K562 (cell line): ENCODE measurements around the gene TUBA1B. TPM values are rescaled to one million over a fixed set of nuclear protein-coding genes. Genes with fewer than 3 reads are reported as not detected.

Experiments used
- NFRKB ChIP-seq: fragments of 450-650 bp; IDR thresholded peaks from 2 replicates; pipeline ENCODE4 v1.6.1; 2016; ENCODE audit warnings: low read depth
- polyA plus RNA-seq, 8 experiments: library from polyadenylated mRNA; depleted of rRNA in 4 of 8; stranded (reverse) in 5 of 8; unstranded in 3 of 8; fragments of >200 nt; fragmentation: Nextera tagmentation in 2 of 8; fragmentation: Illumina TruSeq in 1 of 8; extraction: Ambion mirVana in 2 of 8; extraction: Trizol in 1 of 8; gene quantifications; 2 replicates each; pipeline versions ENCODE4 v1.2.1 to v1.2.3, GENCODE V29; 2011 to 2014; ENCODE audit warnings: inconsistent platforms in 1 of 8, missing spikeins in 1 of 8
- total RNA-seq, 7 experiments: library from RNA; depleted of rRNA in 6 of 7; stranded (reverse); fragments of >200 nt in 6 of 7; fragmentation: Illumina TruSeq in 2 of 7; extraction: Trizol in 2 of 7; gene quantifications; 2 replicates each; pipeline versions ENCODE4 v1.2.1 to v1.2.3, GENCODE V29; 2011 to 2021; ENCODE audit warnings: low replicate concordance in 1 of 7
- TF ChIP-seq, protein P1 (sequence below): sonication (generic); formaldehyde crosslinking; IDR thresholded peaks from 2 replicates; pipeline ENCODE4 v1.8.1; 2023; ENCODE audit warnings: mild to moderate bottlenecking, missing genetic modification reagents
- TF ChIP-seq, protein P2 (sequence below): fragments of 250-450 bp; sonication (Bioruptor Pico); IDR thresholded peaks from 2 replicates; pipeline ENCODE4 v1.4.0; 2020; ENCODE audit warnings: mild to moderate bottlenecking, moderate library complexity

TUBA1B gene
- total and polyA plus RNA-seq, 9 of the 15 experiments (the other 6 are each of a cell fraction or from before 2014, with no cell fraction given) = 2,189 to 4,624 (median 2,628) TPM

DNA sequence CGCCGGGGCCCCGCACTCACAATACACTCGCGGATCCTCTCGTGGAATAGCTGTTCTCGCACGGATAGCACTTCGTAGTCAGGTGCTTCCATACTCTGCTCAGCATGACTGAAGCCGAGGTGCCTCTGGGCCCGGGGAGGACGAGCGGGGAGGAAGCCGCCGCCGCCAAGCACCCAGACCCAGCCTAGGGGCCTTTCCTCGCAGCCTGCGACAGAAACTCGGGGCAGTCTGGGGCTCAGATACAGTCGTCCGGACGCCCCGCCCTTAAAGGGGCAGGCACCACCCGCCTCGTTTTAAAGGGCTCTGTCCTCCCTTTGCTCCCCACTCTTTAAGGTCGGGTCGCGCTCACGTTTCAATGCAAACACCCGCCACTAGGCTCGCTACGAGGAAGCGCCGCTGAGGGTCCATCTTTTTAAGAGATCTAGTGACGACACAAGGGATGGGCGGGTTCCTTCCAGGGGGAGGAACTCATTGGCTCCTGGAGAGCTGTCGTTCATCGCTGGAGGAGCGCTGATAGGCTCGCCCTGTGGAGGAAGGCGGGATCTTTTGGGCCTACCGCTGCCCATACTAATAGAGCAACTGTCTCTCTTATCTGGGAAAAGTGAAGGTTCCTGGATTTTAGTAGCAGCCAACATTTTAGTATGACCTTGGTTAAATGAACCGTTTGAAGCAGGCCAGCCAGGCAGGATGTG lies 20.6 kb downstream of the TUBA1B start, which contains the start of gene LMBR1L (continued):
- TF ChIP-seq, protein P1, sequence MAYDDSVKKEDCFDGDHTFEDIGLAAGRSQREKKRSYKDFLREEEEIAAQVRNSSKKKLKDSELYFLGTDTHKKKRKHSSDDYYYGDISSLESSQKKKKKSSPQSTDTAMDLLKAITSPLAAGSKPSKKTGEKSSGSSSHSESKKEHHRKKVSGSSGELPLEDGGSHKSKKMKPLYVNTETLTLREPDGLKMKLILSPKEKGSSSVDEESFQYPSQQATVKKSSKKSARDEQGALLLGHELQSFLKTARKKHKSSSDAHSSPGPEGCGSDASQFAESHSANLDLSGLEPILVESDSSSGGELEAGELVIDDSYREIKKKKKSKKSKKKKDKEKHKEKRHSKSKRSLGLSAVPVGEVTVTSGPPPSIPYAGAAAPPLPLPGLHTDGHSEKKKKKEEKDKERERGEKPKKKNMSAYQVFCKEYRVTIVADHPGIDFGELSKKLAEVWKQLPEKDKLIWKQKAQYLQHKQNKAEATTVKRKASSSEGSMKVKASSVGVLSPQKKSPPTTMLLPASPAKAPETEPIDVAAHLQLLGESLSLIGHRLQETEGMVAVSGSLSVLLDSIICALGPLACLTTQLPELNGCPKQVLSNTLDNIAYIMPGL = no peak
- TF ChIP-seq, protein P2, sequence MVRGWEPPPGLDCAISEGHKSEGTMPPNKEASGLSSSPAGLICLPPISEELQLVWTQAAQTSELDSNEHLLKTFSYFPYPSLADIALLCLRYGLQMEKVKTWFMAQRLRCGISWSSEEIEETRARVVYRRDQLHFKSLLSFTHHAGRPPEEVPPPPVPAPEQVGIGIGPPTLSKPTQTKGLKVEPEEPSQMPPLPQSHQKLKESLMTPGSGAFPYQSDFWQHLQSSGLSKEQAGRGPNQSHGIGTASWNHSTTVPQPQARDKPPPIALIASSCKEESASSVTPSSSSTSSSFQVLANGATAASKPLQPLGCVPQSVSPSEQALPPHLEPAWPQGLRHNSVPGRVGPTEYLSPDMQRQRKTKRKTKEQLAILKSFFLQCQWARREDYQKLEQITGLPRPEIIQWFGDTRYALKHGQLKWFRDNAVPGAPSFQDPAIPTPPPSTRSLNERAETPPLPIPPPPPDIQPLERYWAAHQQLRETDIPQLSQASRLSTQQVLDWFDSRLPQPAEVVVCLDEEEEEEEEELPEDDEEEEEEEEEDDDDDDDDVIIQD (CRISPR knock-in tag) = no peak
- TF ChIP-seq NFRKB = no peak
- TF ChIP-seq, all 486 proteins: peak for 89
